ENCODE data around the gene ZFTA. TPM values are rescaled to one million over a fixed set of nuclear protein-coding genes. Genes with fewer than 3 reads are reported as not detected.

Gene ZFTA
- total RNA-seq, 1 donor = 14.5 TPM

GRCh38 chr11:63805844-63806415, 37.4 kb upstream of the ZFTA start:
- Histone ChIP-seq H3K79me2 (ENCODE audit: insufficient read depth, low read length) (no peaks in the 10 kb centered on the region), H3K27ac (ENCODE audit: low read depth, low read length) (no peak overlapping the region), H4K20me1 (ENCODE audit: insufficient read depth, low read length) (no peaks in the 10 kb centered on the region), H3K4me3 (ENCODE audit: insufficient read depth, low read length) (no peak overlapping the region), H3K4me2 (ENCODE audit: insufficient read depth, low read length) (no peak overlapping the region), H3K9me3 (ENCODE audit: low read depth, low read length) (no peaks in the 10 kb centered on the region), H2AFZ (ENCODE audit: low read length) (peak overlapping the region; percentile 73), H3K4me1 (ENCODE audit: insufficient read depth, low read length) (peaks cover 11% of the 10 kb centered on the region), H3K27me3 (ENCODE audit: insufficient read depth, low read length) (no peaks in the 10 kb centered on the region), H3K36me3 (ENCODE audit: insufficient read depth, low read length) (no peaks in the 10 kb centered on the region)
- TF ChIP-seq CTCF (IDR thresholded peaks at IDR 0.05; ENCODE audit: extremely low read depth, low read depth, low read length) = no peak
- peak; percentile 21 for DNase-seq (ENCODE audit: insufficient read length, low spot score, missing footprints)

- no peak for TF ChIP-seq CTCF (IDR thresholded peaks at IDR 0.05; ENCODE audit: extremely low read depth, low read depth, low read length)
- H4K20me1 ChIP-seq (ENCODE audit: insufficient read depth, low read length) = no peaks in the 10 kb centered on the region
Observed at GRCh38 chr11:63804259-63804658, 35.7 kb upstream of the ZFTA start.

DNA sequence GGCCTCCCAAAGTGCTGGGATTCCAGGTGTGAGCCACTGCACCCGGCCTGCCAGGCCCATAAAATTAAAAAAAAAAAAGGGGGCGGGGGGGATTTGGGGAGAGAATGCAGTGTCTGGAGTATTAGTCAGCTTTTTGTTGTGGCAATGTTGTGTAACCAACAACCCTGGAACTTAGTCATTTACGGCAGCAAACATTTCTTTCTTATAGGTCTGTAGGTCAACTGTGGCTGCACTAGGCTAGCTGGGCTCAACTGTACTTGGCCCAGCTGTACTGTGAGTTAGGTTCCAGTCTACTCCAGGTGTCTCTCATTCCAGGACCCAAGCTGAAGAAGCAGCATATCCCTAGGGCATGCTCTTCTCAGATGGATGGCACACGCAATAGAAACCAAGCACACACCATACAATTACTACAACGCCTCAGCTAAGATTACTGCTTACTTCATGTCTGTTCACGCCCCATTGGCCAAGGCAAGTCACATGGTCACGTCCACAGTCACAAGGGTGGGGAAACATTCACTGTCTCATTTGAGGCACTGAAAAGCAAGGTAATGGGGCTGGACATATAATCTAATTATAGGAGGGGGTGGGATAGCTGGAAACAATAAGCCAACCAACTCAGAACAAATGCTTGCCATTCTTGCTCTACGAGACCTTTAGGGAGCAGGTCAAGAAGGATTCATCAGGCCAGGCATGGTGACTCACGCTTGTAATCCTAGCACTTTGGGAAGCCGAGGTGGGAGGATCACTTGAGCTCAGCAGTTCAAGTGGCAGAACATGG, 34.3 kb upstream of the ZFTA start:
- H3K4me2 ChIP-seq (ENCODE audit: insufficient read depth, low read length) = peak overlapping the region; percentile 54
- peak overlapping the region; percentile 56 for H3K27ac ChIP-seq (ENCODE audit: low read depth, low read length)
- no peaks in the 10 kb centered on the region for H4K20me1 ChIP-seq (ENCODE audit: insufficient read depth, low read length)
- H3K27me3 ChIP-seq (ENCODE audit: insufficient read depth, low read length) = no peaks in the 10 kb centered on the region
- no peak for TF ChIP-seq CTCF (IDR thresholded peaks at IDR 0.05; ENCODE audit: extremely low read depth, low read depth, low read length)
- peak overlapping the region; percentile 65 for H2AFZ ChIP-seq (ENCODE audit: low read length)
- H3K36me3 ChIP-seq (ENCODE audit: insufficient read depth, low read length) = no peaks in the 10 kb centered on the region
- DNase-seq (ENCODE audit: insufficient read length, low spot score, missing footprints) = peak; percentile 73
- no peaks in the 10 kb centered on the region for H3K79me2 ChIP-seq (ENCODE audit: insufficient read depth, low read length)
- peak overlapping the region; percentile 29 for H3K4me3 ChIP-seq (ENCODE audit: insufficient read depth, low read length)
- H3K9me3 ChIP-seq (ENCODE audit: low read depth, low read length) = no peaks in the 10 kb centered on the region
- H3K4me1 ChIP-seq (ENCODE audit: insufficient read depth, low read length) = peaks cover 11% of the 10 kb centered on the region

More at GRCh38 chr11:63804259-63804658, 35.7 kb upstream of the ZFTA start:
- Histone ChIP-seq H3K27ac (ENCODE audit: low read depth, low read length) (no peak overlapping the region), H3K79me2 (ENCODE audit: insufficient read depth, low read length) (no peaks in the 10 kb centered on the region), H3K4me3 (ENCODE audit: insufficient read depth, low read length) (no peak overlapping the region), H3K27me3 (ENCODE audit: insufficient read depth, low read length) (no peaks in the 10 kb centered on the region), H3K36me3 (ENCODE audit: insufficient read depth, low read length) (no peaks in the 10 kb centered on the region), H2AFZ (ENCODE audit: low read length) (peak overlapping the region; percentile 6), H3K4me2 (ENCODE audit: insufficient read depth, low read length) (no peak overlapping the region), H3K4me1 (ENCODE audit: insufficient read depth, low read length) (peaks cover 11% of the 10 kb centered on the region), H3K9me3 (ENCODE audit: low read depth, low read length) (no peaks in the 10 kb centered on the region)
- no peak for DNase-seq (ENCODE audit: insufficient read length, low spot score, missing footprints)

DNA sequence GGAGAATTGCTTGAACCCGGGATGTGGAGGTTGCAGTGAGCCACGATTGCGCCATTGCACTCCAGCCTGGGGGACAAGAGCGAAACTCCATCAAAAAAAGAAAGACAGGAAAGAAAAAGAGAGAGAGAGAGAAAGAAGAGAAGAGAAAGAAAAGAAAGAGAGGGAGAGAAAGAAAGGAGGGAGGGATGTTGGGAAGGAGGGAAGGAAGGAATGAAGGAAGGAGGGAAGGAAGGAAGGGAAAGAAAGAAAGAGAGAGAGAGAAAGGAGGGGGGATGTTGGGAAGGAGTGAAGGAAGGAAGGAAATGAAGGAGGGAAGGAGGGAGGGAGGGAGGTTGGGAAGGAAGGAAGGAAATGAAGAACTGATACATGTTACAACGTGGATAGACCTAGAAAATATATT, 32.3 kb upstream of the ZFTA start:
- no peak for DNase-seq (ENCODE audit: insufficient read length, low spot score, missing footprints)
- no peak overlapping the region for H3K4me2 ChIP-seq (ENCODE audit: insufficient read depth, low read length)
- peaks cover 11% of the 10 kb centered on the region for H3K4me1 ChIP-seq (ENCODE audit: insufficient read depth, low read length)
- H4K20me1 ChIP-seq (ENCODE audit: insufficient read depth, low read length) = no peaks in the 10 kb centered on the region
- no peak for TF ChIP-seq CTCF (IDR thresholded peaks at IDR 0.05; ENCODE audit: extremely low read depth, low read depth, low read length)
- H3K27me3 ChIP-seq (ENCODE audit: insufficient read depth, low read length) = no peaks in the 10 kb centered on the region
- no peaks in the 10 kb centered on the region for H3K9me3 ChIP-seq (ENCODE audit: low read depth, low read length)
- H2AFZ ChIP-seq (ENCODE audit: low read length) = no peak overlapping the region
- H3K36me3 ChIP-seq (ENCODE audit: insufficient read depth, low read length) = no peaks in the 10 kb centered on the region
- H3K4me3 ChIP-seq (ENCODE audit: insufficient read depth, low read length) = no peak overlapping the region
- no peak overlapping the region for H3K27ac ChIP-seq (ENCODE audit: low read depth, low read length)
- H3K79me2 ChIP-seq (ENCODE audit: insufficient read depth, low read length) = no peaks in the 10 kb centered on the region

Data from osteoblast (primary cell).